ENCODE measurements around the gene THSD4.
A peak's percentile ranks its signal among the peaks of the same experiment; 100 is the strongest.

The THSD4 gene

GRCh38 chr15:71272932-71273331, 157.7 kb downstream of the THSD4 start:
- no peak for DNase-seq

- DNase-seq, result no peak
These were observed 158.6 kb downstream of the THSD4 start for GRCh38 chr15:71273731-71274447.

- DNase-seq, result no peak
These were observed 159.2 kb downstream of the THSD4 start for GRCh38 chr15:71274448-71274798.

- DNase-seq, result no peak
These were observed 159.8 kb downstream of the THSD4 start for GRCh38 chr15:71275098-71275497.

- DNase-seq, result no peak
These were observed 160.5 kb downstream of the THSD4 start for GRCh38 chr15:71275566-71276335.

GRCh38 chr15:71276336-71276665, 161.0 kb downstream of the THSD4 start:
- DNase-seq, result no peak

- DNase-seq, result peak; percentile 67
These were observed 163.9 kb downstream of the THSD4 start for GRCh38 chr15:71278989-71279756.

GRCh38 chr15:71279757-71280141, 164.5 kb downstream of the THSD4 start:
- no peak for DNase-seq

- DNase-seq, result no peak
These were observed 164.9 kb downstream of the THSD4 start for GRCh38 chr15:71280206-71280605.

- no peak for DNase-seq
These were observed 166.0 kb downstream of the THSD4 start for GRCh38 chr15:71281256-71281655.

GRCh38 chr15:71282076-71282475, 166.8 kb downstream of the THSD4 start:
- no peak for DNase-seq

GRCh38 chr15:71288348-71288955, 173.2 kb downstream of the THSD4 start:
- DNase-seq, result no peak

- no peak for DNase-seq
These were observed 174.7 kb downstream of the THSD4 start for GRCh38 chr15:71290002-71290401.

- DNase-seq, result no peak
These were observed 175.8 kb downstream of the THSD4 start for GRCh38 chr15:71290881-71291635.

GRCh38 chr15:71291723-71292122, 176.5 kb downstream of the THSD4 start:
- DNase-seq, result no peak

GRCh38 chr15:71293723-71294122, 178.5 kb downstream of the THSD4 start:
- DNase-seq, result no peak

GRCh38 chr15:71294251-71294910, 179.1 kb downstream of the THSD4 start:
- no peak for DNase-seq

- DNase-seq, result no peak
These were observed 179.8 kb downstream of the THSD4 start for GRCh38 chr15:71294911-71295602.

- DNase-seq, result no peak
These were observed 180.5 kb downstream of the THSD4 start for GRCh38 chr15:71295603-71296314.

GRCh38 chr15:71296315-71296679, 181.0 kb downstream of the THSD4 start:
- no peak for DNase-seq
